Endothelial cell (in vitro differentiated cells): Measurements from ENCODE around the gene CCDC102A. TPM values are rescaled to one million over a fixed set of nuclear protein-coding genes. Genes with fewer than 3 reads are reported as not detected.

Experiments
- DNase-seq: peaks from one replicate; pipeline ENCODE4 v3.0.0; 2021; ENCODE audit warnings: low spot score
- H3K27ac Mint-ChIP-seq: one replicate; pipeline ENCODE4 v1.8.0; 2021; ENCODE audit warnings: mixed read lengths, inconsistent platforms; ENCODE audit not compliant: unreplicated experiment
- H3K27me3 Mint-ChIP-seq: one replicate; pipeline ENCODE4 v1.8.0; 2021; ENCODE audit warnings: mild to moderate bottlenecking, moderate library complexity, mixed read lengths, inconsistent platforms; ENCODE audit not compliant: unreplicated experiment
- H3K36me3 Mint-ChIP-seq: one replicate; pipeline ENCODE4 v1.8.0; 2021; ENCODE audit warnings: mild to moderate bottlenecking, low read depth, mixed read lengths, inconsistent platforms; ENCODE audit not compliant: unreplicated experiment
- H3K4me1 Mint-ChIP-seq: one replicate; pipeline ENCODE4 v1.8.0; 2021; ENCODE audit warnings: mild to moderate bottlenecking, mixed read lengths, inconsistent platforms; ENCODE audit not compliant: unreplicated experiment
- H3K4me3 Mint-ChIP-seq: one replicate; pipeline ENCODE4 v1.8.0; 2021; ENCODE audit warnings: mild to moderate bottlenecking, mixed read lengths, inconsistent platforms; ENCODE audit not compliant: unreplicated experiment
- H3K9me3 Mint-ChIP-seq: one replicate; pipeline ENCODE4 v1.8.0; 2021; ENCODE audit warnings: mixed read lengths, inconsistent platforms; ENCODE audit not compliant: unreplicated experiment
- total RNA-seq: library from RNA; stranded (reverse); fragmentation: NEBNext Ultra II Directional; extraction: Animal tissue kit (Norgen Biotek cat#: 25700); gene quantifications from one replicate; pipeline ENCODE4 v1.2.1, GENCODE V29; 2021; ENCODE audit not compliant: unreplicated experiment
- TF ChIP-seq, protein P1 (sequence below): fragments of 200-600 bp; sonication (generic); IDR thresholded peaks from one replicate; pipeline ENCODE4 v1.5.0; 2021; ENCODE audit warnings: antibody characterized with exemption; ENCODE audit not compliant: unreplicated experiment

The CCDC102A gene
- total RNA-seq, 1 donor from 2014 or later, result 14.6 TPM

- TF ChIP-seq, protein P1, sequence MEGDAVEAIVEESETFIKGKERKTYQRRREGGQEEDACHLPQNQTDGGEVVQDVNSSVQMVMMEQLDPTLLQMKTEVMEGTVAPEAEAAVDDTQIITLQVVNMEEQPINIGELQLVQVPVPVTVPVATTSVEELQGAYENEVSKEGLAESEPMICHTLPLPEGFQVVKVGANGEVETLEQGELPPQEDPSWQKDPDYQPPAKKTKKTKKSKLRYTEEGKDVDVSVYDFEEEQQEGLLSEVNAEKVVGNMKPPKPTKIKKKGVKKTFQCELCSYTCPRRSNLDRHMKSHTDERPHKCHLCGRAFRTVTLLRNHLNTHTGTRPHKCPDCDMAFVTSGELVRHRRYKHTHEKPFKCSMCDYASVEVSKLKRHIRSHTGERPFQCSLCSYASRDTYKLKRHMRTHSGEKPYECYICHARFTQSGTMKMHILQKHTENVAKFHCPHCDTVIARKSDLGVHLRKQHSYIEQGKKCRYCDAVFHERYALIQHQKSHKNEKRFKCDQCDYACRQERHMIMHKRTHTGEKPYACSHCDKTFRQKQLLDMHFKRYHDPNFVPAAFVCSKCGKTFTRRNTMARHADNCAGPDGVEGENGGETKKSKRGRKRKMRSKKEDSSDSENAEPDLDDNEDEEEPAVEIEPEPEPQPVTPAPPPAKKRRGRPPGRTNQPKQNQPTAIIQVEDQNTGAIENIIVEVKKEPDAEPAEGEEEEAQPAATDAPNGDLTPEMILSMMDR, result no peak
- Mint-ChIP-seq H3K27me3 (peaks cover 13% of the 10 kb centered on the region), H3K9me3 (no peaks in the 10 kb centered on the region), H3K4me3 (no peak overlapping the region), H3K36me3 (no peaks in the 10 kb centered on the region), H3K27ac (no peak overlapping the region), H3K4me1 (peaks cover 17% of the 10 kb centered on the region)
- no peak for DNase-seq
Observed at GRCh38 chr16:57539072-57539796, 2.9 kb upstream of the CCDC102A start.

DNA sequence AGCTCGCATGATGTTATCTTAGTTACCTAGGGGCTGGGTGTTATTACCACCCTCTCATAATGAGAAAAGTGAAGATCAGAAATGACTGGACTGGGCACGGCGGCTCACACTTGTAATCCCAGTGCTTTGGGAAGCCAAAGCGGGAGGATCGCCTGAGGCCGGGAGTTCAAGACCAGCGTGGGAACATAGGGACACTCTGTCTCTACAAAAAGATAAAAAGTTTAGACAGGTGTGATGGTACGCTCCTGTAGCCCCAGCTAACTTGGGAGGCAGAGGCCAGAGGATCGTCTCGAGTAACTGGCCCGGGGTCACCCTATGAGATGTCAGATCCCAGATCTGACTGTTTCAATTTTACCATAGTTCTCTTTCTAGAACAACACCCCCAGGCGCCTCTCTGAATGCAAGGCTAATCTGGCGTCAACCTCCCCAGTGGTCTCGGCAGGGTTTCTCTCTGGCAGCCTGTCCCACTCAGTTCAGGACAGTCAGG lies 1.9 kb upstream of the CCDC102A start:
- H3K27me3 Mint-ChIP-seq, result peaks cover 16% of the 10 kb centered on the region
- no peaks in the 10 kb centered on the region for H3K36me3 Mint-ChIP-seq
- H3K27ac Mint-ChIP-seq, result no peak overlapping the region
- no peaks in the 10 kb centered on the region for H3K9me3 Mint-ChIP-seq
- DNase-seq, result no peak
- H3K4me1 Mint-ChIP-seq, result peaks cover 24% of the 10 kb centered on the region
- H3K4me3 Mint-ChIP-seq, result peak overlapping the region; percentile 47
- TF ChIP-seq, protein P1, result no peak

DNA sequence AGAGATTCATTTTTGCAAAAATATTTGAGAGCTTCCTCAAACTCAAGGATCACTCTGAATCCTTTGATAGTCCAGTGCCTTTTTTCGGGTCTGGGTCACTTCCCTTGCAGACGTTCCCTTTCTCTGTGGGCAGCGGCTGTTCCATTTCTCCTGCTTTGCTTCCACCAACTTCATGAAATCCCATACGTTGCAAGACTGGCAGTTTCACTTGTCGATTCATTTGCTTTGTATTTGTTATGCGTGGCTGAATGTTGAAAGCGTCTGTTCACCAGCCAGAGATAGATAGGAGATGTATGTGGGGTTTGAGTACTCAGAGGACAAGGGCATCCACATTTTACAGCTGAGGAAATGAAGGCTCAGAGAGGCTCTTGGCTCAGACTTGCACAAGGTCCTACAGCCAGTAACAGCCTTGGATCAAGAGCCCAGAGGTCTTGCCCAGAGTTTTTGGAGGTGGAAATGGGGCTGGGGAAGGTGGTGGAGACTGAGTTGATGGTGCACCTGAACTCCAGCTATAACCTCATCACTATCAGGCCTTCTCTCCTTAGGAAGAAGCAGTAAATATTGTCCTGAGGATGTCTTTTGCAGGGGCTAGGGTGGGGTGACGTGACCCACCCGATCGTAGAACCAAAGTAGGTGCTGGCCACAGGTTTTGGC lies 1.3 kb upstream of the CCDC102A start:
- H3K27me3 Mint-ChIP-seq, result peaks cover 16% of the 10 kb centered on the region
- H3K36me3 Mint-ChIP-seq, result no peaks in the 10 kb centered on the region
- H3K27ac Mint-ChIP-seq, result peak overlapping the region; percentile 4
- DNase-seq, result no peak
- H3K4me1 Mint-ChIP-seq, result peaks cover 26% of the 10 kb centered on the region
- TF ChIP-seq, protein P1, result no peak
- H3K9me3 Mint-ChIP-seq, result no peaks in the 10 kb centered on the region
- H3K4me3 Mint-ChIP-seq, result peak overlapping the region; percentile 84

- Mint-ChIP-seq H3K4me1 (peaks cover 31% of the 10 kb centered on the region), H3K36me3 (peaks cover 4% of the 10 kb centered on the region), H3K27ac (peak overlapping the region; percentile 4), H3K27me3 (peaks cover 17% of the 10 kb centered on the region), H3K9me3 (no peaks in the 10 kb centered on the region), H3K4me3 (peak overlapping the region; percentile 84)
- TF ChIP-seq, protein P1, result no peak
- DNase-seq, result no peak
Observed at GRCh38 chr16:57537194-57537505, 779 bp upstream of the CCDC102A start.
